Activated naive CD4-positive, alpha-beta T cell treated with anti-CD3 and anti-CD28 coated beads, Interleukin-2, amount 10 ng/mL, durations not matched to agents 7 days and 5 days (primary cell): ENCODE data around the gene SPATA32.
"Not testable (repeated sequence)": the region's sequence is repeated elsewhere in the genome, so short reads cannot be mapped to it uniquely, and the experiment has no call there.

Experiments used
- CTCF ChIA-PET: fragments of 350-600 bp; sonication (Branson Sonifier 250); formaldehyde crosslinking; loops from one replicate; lab custom pipeline; 2021; ENCODE audit warnings: antibody characterized with exemption; lab: Charles Lee
- DNase-seq: peaks from one replicate; pipeline ENCODE4 v3.0.0-alpha.2; 2020
- H3K27ac Mint-ChIP-seq: one replicate; pipeline ENCODE4 v1.8.0; 2021; ENCODE audit warnings: mild to moderate bottlenecking, moderate library complexity, mixed read lengths
- H3K27me3 Mint-ChIP-seq: one replicate; pipeline ENCODE4 v1.8.0; 2021; ENCODE audit warnings: mild to moderate bottlenecking, mixed read lengths
- H3K36me3 Mint-ChIP-seq: one replicate; pipeline ENCODE4 v1.8.0; 2021; ENCODE audit warnings: mixed read lengths
- H3K4me1 Mint-ChIP-seq: one replicate; pipeline ENCODE4 v1.8.0; 2021; ENCODE audit warnings: mixed read lengths
- H3K4me3 Mint-ChIP-seq: one replicate; pipeline ENCODE4 v1.8.0; 2021; ENCODE audit warnings: mild to moderate bottlenecking, moderate library complexity, mixed read lengths
- H3K9me3 Mint-ChIP-seq: one replicate; pipeline ENCODE4 v1.8.0; 2021; ENCODE audit warnings: mixed read lengths

The SPATA32 gene

GRCh38 chr17:45258981-45259380 lies 2.9 kb downstream of the SPATA32 start:
- CTCF ChIA-PET = interaction anchor here (1.1 to 2.1 kb wide), 2 partner anchors 18 to 41 kb away, joined by 3 to 11 read pairs; no protein-coding TSS in a partner anchor
- Mint-ChIP-seq H3K4me1 (peaks cover 37% of the 10 kb centered on the region), H3K27me3 (no peaks in the 10 kb centered on the region), H3K9me3 (no peaks in the 10 kb centered on the region), H3K36me3 (peaks cover 8% of the 10 kb centered on the region), H3K27ac (peak overlapping the region; percentile 19), H3K4me3 (no peak overlapping the region)
- DNase-seq = no peak

GRCh38 chr17:45257115-45257514 lies 4.8 kb downstream of the SPATA32 start:
- Mint-ChIP-seq H3K4me1 (peaks cover 35% of the 10 kb centered on the region), H3K27me3 (no peaks in the 10 kb centered on the region), H3K9me3 (no peaks in the 10 kb centered on the region), H3K4me3 (no peak overlapping the region), H3K36me3 (peaks cover 3% of the 10 kb centered on the region), H3K27ac (no peak overlapping the region)
- DNase-seq = no peak
- CTCF ChIA-PET = interaction anchor here (0.6 to 2.5 kb wide), 3 partner anchors 13 to 102 kb away, joined by 3 to 7 read pairs (median 3); no protein-coding TSS in a partner anchor

- no peaks in the 10 kb centered on the region for H3K27me3 Mint-ChIP-seq
- CTCF ChIA-PET = interaction anchor here (1.0 to 2.5 kb wide), 8 partner anchors 8 to 129 kb away, joined by 3 to 9 read pairs (median 4); partner anchors contain the start of gene ACBD4
- H3K27ac Mint-ChIP-seq = no peak overlapping the region
- peaks cover 32% of the 10 kb centered on the region for H3K4me1 Mint-ChIP-seq
- DNase-seq = no peak
- H3K4me3 Mint-ChIP-seq = no peak overlapping the region
- peaks cover 8% of the 10 kb centered on the region for H3K36me3 Mint-ChIP-seq
- no peaks in the 10 kb centered on the region for H3K9me3 Mint-ChIP-seq
Measured at GRCh38 chr17:45256114-45256966, 5.6 kb downstream of the SPATA32 start.

- H3K4me3 Mint-ChIP-seq = no peak overlapping the region
- DNase-seq = no peak
- H3K27me3 Mint-ChIP-seq = no peaks in the 10 kb centered on the region
- H3K36me3 Mint-ChIP-seq = peaks cover 15% of the 10 kb centered on the region
- no peaks in the 10 kb centered on the region for H3K9me3 Mint-ChIP-seq
- no peak overlapping the region for H3K27ac Mint-ChIP-seq
- peaks cover 29% of the 10 kb centered on the region for H3K4me1 Mint-ChIP-seq
- CTCF ChIA-PET = interaction anchor here (1.0 to 2.5 kb wide), 8 partner anchors 9 to 130 kb away, joined by 3 to 9 read pairs (median 4); partner anchors contain the start of gene ACBD4
Measured at GRCh38 chr17:45255358-45255757, 6.5 kb downstream of the SPATA32 start.

GRCh38 chr17:45253879-45254278 lies 8.0 kb downstream of the SPATA32 start:
- CTCF ChIA-PET = interaction anchor here (0.7 to 1.7 kb wide), 2 partner anchors 35 to 131 kb away, joined by 3 to 6 read pairs; no protein-coding TSS in a partner anchor
- no peak overlapping the region for H3K27ac Mint-ChIP-seq
- peaks cover 21% of the 10 kb centered on the region for H3K36me3 Mint-ChIP-seq
- H3K4me3 Mint-ChIP-seq = no peak overlapping the region
- DNase-seq = no peak
- H3K27me3 Mint-ChIP-seq = no peaks in the 10 kb centered on the region
- H3K9me3 Mint-ChIP-seq = no peaks in the 10 kb centered on the region
- H3K4me1 Mint-ChIP-seq = peaks cover 38% of the 10 kb centered on the region

GRCh38 chr17:45253237-45253636 lies 8.7 kb downstream of the SPATA32 start:
- CTCF ChIA-PET = interaction anchor here (1.7 kb wide), 1 partner anchor 34 kb away, joined by 6 read pairs; no protein-coding TSS in a partner anchor
- Mint-ChIP-seq H3K36me3 (peaks cover 25% of the 10 kb centered on the region), H3K4me1 (peaks cover 45% of the 10 kb centered on the region)
- DNase-seq, H3K27me3 Mint-ChIP-seq, H3K27ac Mint-ChIP-seq, H3K9me3 Mint-ChIP-seq, H3K4me3 Mint-ChIP-seq: not testable (repeated sequence)

GRCh38 chr17:45251931-45252330 lies 10.0 kb downstream of the SPATA32 start:
- CTCF ChIA-PET = no interaction called here
- H3K27me3 Mint-ChIP-seq = peaks cover 5% of the 10 kb centered on the region
- H3K27ac Mint-ChIP-seq = no peak overlapping the region
- no peak overlapping the region for H3K4me3 Mint-ChIP-seq
- no peaks in the 10 kb centered on the region for H3K9me3 Mint-ChIP-seq
- DNase-seq = no peak
- peaks cover 51% of the 10 kb centered on the region for H3K4me1 Mint-ChIP-seq
- peaks cover 30% of the 10 kb centered on the region for H3K36me3 Mint-ChIP-seq

- peak overlapping the region; percentile 93 for H3K27ac Mint-ChIP-seq
- H3K36me3 Mint-ChIP-seq = peaks cover 56% of the 10 kb centered on the region
Measured at GRCh38 chr17:45248132-45248957, 13.5 kb downstream of the SPATA32 start.

GRCh38 chr17:45247429-45248131 lies 14.3 kb downstream of the SPATA32 start:
- peaks cover 61% of the 10 kb centered on the region for H3K36me3 Mint-ChIP-seq
- peaks cover 5% of the 10 kb centered on the region for H3K27me3 Mint-ChIP-seq
- H3K4me3 Mint-ChIP-seq = peak overlapping the region; percentile 87
- no peaks in the 10 kb centered on the region for H3K9me3 Mint-ChIP-seq
- peak; percentile 99 for DNase-seq
- CTCF ChIA-PET = interaction anchor here (0.9 to 5.0 kb wide), 11 partner anchors 12 to 147 kb away, joined by 3 to 30 read pairs (median 4); partner anchors contain the start of gene ACBD4
- H3K27ac Mint-ChIP-seq = peak overlapping the region; percentile 93
- H3K4me1 Mint-ChIP-seq = peaks cover 68% of the 10 kb centered on the region

More at GRCh38 chr17:45248132-45248957, 13.5 kb downstream of the SPATA32 start:
- H3K4me1 Mint-ChIP-seq = peaks cover 66% of the 10 kb centered on the region
- peak; percentile 92 for DNase-seq
- CTCF ChIA-PET = interaction anchor here (0.5 to 5.0 kb wide), 12 partner anchors 11 to 147 kb away, joined by 3 to 30 read pairs (median 4); partner anchors contain the start of gene ACBD4
- H3K27me3 Mint-ChIP-seq = peaks cover 5% of the 10 kb centered on the region
- peak overlapping the region; percentile 87 for H3K4me3 Mint-ChIP-seq
- H3K9me3 Mint-ChIP-seq = no peaks in the 10 kb centered on the region

GRCh38 chr17:45246861-45247428 lies 14.9 kb downstream of the SPATA32 start:
- CTCF ChIA-PET = interaction anchor here (1.4 to 5.0 kb wide), 5 partner anchors 11 to 111 kb away, joined by 3 to 30 read pairs (median 14); partner anchors contain the start of gene ACBD4
- peaks cover 68% of the 10 kb centered on the region for H3K4me1 Mint-ChIP-seq
- H3K36me3 Mint-ChIP-seq = peaks cover 63% of the 10 kb centered on the region
- DNase-seq = no peak
- H3K27ac Mint-ChIP-seq = peak overlapping the region; percentile 93
- peak overlapping the region; percentile 87 for H3K4me3 Mint-ChIP-seq
- no peaks in the 10 kb centered on the region for H3K9me3 Mint-ChIP-seq
- H3K27me3 Mint-ChIP-seq = peaks cover 5% of the 10 kb centered on the region

- H3K36me3 Mint-ChIP-seq = peaks cover 60% of the 10 kb centered on the region
- H3K27ac Mint-ChIP-seq = peak overlapping the region; percentile 93
- peak overlapping the region; percentile 27 for H3K4me3 Mint-ChIP-seq
- CTCF ChIA-PET = interaction anchor here (1.4 to 5.0 kb wide), 3 partner anchors 14 to 27 kb away, joined by 4 to 30 read pairs (median 14); no protein-coding TSS in a partner anchor
- DNase-seq = no peak
- H3K27me3 Mint-ChIP-seq = peaks cover 5% of the 10 kb centered on the region
- H3K4me1 Mint-ChIP-seq = peaks cover 65% of the 10 kb centered on the region
- H3K9me3 Mint-ChIP-seq = no peaks in the 10 kb centered on the region
Measured at GRCh38 chr17:45246338-45246737, 15.6 kb downstream of the SPATA32 start.

GRCh38 chr17:45244725-45245656 lies 16.9 kb downstream of the SPATA32 start:
- peak overlapping the region; percentile 74 for H3K27ac Mint-ChIP-seq
- H3K4me1 Mint-ChIP-seq = peaks cover 59% of the 10 kb centered on the region

More at GRCh38 chr17:45244725-45245656, 16.9 kb downstream of the SPATA32 start:
- peaks cover 5% of the 10 kb centered on the region for H3K27me3 Mint-ChIP-seq
- no peaks in the 10 kb centered on the region for H3K9me3 Mint-ChIP-seq
- peak overlapping the region; percentile 12 for H3K4me3 Mint-ChIP-seq
- H3K36me3 Mint-ChIP-seq = peaks cover 57% of the 10 kb centered on the region
- CTCF ChIA-PET = interaction anchor here (0.6 to 5.0 kb wide), 4 partner anchors 10 to 26 kb away, joined by 3 to 30 read pairs (median 16); no protein-coding TSS in a partner anchor
- DNase-seq = no peak
